CD4-positive, alpha-beta T cell treated with Interleukin-1 beta for 1 hour (primary cell): ENCODE data around the gene ARL17B.
"Not testable (repeated sequence)": the region's sequence is repeated elsewhere in the genome, so short reads cannot be mapped to it uniquely, and the experiment has no call there.

ENCODE experiments used
- DNase-seq, 2 donors: peaks; one replicate each; pipeline ENCODE4 v3.0.0-alpha.2; 2020 to 2022

The ARL17B gene

GRCh38 chr17:46244949-46245768, 116.4 kb downstream of the ARL17B start:
- DNase-seq: not testable (repeated sequence)

- not testable (repeated sequence) for DNase-seq
Measured at GRCh38 chr17:46244339-46244913, 117.1 kb downstream of the ARL17B start.

- DNase-seq: not testable (repeated sequence)
Measured at GRCh38 chr17:46243928-46244327, 117.6 kb downstream of the ARL17B start.

GRCh38 chr17:46243505-46243904, 118.1 kb downstream of the ARL17B start:
- DNase-seq: not testable (repeated sequence)

- not testable (repeated sequence) for DNase-seq
Measured at GRCh38 chr17:46231359-46231758, 130.2 kb downstream of the ARL17B start.

- peak; percentile 96 to 98 for DNase-seq
Measured at GRCh38 chr17:46225274-46225794, 136.2 kb downstream of the ARL17B start.

GRCh38 chr17:46224864-46225263, 136.7 kb downstream of the ARL17B start:
- not testable (repeated sequence) for DNase-seq
